ENCODE measurements around the gene PNKP.

Gene PNKP

DNA sequence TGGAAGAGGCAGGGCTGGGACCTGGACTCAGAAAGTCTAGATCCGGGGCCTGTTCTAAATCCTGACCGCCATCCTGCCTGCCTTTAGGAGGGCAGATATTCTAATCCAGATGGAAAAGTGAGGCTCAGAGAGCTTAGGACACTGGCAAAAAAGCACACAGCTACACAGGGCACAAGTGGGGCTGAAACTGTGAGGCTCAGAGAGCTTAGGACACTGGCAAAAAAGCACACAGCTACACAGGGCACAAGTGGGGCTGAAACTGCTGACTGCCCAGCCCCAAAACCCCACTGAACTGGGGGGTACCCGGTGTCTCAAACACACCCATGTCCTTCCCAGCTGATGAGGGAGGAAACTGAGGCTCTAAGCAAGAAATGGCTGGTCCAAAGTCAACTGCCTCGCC, 7.8 kb upstream of the PNKP start:
- DNase-seq: no peak

DNA sequence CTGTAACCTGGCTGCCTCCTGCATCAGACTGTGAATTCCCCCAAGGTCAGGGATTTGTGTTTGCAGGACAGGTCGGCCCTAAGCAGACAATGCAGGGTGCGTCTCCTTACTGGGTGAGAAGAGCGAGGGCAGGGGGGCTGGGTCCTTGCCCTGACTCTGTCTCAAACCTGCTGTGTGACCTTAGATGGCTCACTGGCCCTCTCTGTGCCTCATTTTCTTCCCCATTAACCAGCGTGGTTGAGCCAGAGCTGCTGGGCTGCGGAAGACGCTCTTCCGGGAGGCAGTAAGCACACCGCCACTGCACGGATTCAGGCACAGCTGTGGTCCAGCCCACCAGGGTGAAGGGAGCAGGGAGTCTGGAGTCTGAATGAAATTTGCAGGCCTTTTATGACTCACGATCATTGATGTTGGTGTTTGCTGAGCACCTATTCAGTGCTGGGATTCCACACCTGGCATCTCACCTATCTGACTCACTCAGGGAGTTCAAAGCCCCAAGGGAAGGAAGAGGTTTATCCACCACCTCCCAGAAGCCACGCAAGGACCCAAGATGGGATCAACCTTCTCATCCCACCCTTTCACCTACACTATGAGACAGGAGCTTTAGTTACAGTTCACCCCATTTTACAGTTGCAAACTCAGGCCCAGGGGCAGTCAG, 7.3 kb upstream of the PNKP start:
- DNase-seq: no peak

DNA sequence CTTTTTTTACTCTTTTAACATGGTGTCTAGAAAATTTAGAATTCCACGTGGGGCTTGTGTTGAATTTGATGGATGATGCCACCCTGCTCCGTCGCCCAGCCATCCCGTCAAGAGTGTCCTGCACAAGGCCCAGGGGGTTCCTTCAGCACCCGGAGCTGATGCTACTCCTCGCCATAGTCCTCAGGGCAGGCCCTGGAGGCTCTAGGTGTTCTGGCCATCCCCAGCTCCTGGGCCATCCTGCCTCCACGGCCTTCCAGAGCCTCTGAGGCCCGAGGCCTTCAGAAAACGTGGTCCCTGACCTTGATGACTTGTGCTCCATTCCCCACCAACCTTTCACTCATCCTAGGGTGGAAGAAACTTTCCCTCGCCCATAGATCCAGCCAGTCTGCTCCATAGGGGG, 6.5 kb upstream of the PNKP start:
- DNase-seq: no peak

- no peak for DNase-seq
These were observed 5.7 kb upstream of the PNKP start for GRCh38 chr19:49873129-49873521.

GRCh38 chr19:49872245-49873128, 5.1 kb upstream of the PNKP start:
- no peak for DNase-seq

DNA sequence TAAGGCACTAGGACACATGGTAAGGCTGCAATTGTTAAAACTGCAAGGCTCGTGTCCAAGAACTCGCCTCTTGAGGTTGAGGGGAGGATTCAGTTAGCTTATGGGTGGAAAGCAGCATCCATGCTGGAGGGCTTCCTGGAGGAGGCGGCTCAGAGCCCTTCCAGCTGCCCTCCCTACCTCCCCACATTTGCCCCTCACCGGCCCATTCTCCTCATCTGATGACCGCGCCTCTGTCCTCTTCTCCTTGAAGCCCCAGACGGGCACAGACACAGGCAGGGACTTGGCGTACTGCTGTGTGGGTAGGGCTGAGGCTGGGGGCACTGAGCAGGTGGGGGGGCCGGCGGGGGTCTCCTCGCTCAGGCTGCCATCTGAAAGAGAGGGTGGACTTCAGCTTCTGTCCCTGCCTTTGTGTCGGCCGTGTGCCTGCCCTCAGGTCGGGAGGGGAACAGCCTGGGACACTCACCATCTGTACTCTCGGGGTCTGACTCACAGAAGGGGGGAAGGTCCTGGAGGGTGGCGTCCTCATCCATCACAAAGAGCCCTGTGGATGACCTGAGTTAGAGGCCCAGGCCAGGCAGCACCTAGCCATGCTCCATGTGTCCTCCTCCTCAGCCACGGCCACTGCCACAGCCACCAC, 4.1 kb upstream of the PNKP start:
- no peak for DNase-seq

DNA sequence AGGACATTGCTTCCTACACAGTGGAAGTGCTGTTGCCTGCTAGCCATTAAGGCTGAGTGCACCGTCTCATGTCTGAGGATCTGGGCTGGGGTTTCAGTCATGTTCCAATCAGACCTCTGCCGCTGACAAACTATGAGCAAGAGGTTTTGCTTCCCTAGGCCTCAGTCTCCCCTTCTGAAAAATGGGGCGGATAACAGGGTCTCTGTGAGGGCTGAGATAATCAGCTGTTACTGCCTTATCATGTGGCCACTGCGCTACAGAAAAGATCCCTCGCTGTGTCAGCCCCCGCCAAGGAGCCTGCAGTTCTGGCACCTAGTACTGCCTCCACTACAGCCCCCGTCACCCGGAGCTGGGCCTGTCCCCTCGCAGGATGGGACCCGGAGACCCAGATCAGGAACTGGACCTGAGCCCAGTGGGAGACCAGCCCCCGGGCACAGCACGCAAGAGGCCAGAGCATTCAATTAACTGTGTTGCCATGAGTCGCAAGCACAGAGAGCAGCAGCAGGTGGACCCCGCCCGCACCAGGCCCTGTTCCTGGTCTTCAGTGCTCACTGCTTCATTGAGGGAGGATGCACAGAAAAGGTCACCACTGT, 3.0 kb upstream of the PNKP start:
- no peak for DNase-seq

GRCh38 chr19:49869484-49870308, 2.3 kb upstream of the PNKP start:
- peak; percentile 99 to 100 for DNase-seq

DNA sequence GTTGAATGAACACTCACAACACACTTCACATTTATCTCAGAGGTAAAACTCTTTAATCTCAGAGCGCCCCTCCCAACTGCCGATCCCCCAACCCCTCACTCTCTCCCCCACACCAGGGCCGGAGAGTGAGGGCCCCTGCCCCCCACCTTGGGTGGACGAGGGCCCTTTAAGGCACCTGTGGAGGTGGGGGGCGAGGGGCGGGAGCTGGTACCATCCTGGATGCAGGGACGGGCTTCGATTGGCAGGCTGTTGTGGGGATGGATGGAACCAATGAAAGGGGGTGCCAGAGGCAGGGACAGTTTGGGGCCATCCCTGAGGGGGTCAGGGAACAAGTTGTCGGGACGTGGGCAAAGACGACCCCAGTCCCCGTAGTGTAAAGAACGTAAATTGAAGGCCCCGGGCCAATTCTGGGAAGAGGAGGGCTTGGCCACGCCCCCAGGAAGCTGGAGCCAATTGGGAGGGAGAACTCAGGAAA, 1.7 kb upstream of the PNKP start:
- no peak for DNase-seq

DNA sequence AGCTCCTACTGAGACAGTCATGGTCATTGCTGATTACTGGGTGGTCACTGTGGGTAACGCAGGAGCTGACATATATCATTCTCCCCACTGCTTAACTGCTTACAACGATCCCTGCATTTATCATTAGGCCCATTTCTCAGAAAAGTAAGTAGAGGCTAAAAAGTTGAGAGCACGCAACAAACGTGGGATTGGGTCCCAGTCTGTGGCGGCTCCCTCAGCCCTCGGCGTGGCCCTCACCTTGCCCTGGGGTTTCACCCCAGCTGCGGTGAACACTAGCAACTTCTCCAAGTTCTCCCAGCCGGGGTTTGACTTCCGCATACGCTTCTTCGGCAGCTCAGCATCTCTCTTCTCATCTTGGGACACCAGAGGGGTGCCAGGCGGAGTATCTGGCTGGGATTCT, 2.5 kb downstream of the PNKP start:
- no peak for DNase-seq

DNA sequence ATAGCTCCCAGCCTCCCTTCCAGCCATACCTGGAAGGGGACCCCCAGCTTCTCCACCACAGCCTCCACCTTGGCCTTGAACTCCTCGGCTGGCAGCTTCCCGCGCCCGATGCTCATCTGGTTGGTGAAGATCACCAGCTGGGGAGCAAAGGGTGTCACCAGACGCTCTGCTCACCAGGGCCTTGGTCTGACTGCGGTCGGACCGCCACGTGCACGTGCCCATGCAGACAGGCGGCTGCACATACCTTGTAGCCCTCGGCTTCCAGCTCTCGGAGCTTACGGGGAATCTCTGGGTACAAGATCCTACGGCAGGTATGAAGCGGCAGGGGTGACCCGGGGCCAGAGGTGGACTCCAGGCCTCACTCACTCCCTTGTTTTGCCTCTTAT, 3.4 kb downstream of the PNKP start:
- DNase-seq: no peak

DNA sequence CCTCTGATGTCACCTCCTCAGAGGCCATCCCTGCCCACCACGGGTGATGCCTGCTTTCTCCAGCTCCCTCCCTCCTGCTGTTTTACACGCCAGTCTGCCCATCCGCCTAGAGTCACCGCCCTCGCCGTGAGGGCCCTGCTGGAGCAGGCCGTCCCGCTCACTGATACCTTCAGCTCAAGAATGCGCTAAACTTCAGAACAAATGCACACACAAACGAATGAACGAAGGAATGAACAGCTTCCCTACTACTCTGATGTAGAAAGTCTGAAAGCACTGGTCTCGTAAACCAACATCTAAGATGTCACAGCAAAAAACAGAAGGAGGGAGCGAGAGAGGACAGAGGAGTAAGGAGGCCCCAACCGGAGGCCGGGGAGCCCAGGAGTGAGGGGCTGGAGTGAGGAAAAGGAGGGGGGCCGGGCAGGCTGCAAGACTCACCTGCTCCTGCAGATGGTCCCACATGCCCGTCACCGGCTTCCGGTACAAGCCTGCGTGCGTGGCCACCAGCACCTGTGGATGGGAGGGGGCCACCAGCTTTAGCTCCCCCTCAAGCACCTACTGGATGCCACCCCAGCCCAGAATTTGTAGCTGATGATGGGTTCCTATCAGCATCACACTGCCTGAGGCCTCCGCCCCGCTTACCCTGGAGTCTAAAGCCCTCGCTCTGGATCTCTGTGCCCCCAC, 4.0 kb downstream of the PNKP start:
- DNase-seq: no peak

DNA sequence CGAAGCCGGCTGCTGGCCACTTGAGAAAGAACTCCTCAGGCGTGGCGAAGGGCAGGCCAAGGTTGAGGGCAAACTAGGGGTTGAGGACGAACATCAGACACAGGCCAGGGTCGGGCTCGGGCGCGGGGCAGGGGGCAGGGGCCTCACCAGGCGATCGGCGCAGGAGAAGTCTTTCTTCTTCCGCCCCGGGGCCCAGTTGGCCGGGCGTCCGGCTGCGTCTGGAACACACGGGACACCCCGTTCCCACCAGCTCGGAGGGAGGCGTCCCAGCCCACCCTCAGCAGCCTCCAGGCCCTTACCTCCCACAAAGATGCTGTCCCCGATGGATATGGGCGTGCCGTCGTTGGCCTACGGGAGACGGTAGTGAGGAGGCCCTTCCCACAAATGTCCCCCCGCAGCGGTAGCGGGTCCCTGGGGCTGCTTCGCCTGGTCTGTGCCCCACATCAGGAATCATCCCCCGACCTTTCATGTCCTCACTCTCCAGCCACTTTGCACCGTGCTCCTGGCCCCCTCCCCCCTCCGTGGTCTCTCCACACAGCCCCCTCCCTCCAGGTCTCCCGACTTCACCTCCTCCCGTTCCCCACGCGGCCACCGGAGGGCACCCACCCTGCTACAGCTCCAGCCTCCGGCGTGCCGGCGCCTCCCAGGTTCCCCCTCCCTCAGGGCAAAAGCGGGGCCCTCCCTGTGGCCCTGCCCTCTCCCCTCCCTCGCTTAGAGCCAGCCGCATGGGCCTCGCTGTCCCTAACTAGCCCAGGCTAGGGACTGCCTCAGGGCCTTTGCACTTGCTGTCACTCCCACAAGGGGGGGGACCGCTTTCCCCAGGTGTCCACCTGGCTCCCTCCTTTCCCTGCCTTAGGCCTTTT, 4.8 kb downstream of the PNKP start:
- no peak for DNase-seq

DNA sequence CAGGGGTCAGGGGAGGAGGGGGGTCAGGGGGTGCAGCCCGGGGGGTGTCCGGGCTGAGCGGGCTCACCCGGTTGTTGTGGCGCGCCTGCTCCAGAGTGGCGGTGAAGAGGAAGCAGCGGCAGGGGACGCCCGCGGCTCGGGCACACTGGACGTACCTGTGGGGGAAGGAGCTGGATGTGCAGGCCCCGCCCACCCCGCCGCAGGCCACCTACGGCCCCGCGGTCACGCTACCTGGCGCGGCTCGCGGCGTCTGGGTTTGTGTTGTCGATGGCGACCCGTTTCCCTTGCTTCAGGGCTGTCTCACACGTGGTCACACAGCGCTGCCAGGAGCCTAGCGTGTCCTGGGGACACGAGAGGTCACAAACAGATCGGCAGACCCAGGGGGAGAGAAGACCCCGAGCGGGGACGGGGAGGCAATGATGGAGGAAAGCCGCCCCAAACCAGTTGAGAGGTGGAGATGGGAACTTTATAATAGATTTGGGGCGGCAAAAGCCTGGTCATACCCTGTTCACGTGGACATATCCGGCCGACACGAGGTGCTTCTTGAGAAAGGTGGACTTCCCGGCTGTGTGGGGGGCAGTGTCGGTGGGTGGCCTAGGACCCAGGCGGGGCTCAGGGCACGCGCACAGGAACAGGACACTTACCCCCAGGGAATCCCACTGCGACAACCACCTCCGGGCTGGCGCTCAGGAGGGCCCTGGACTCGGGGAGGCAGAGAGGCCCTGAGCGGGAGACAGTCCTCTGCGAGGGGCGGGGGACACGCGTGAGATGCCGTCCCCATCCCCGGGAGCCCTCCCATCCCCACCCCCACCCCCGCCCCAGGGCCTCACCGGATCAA, 5.6 kb downstream of the PNKP start:
- no peak for DNase-seq

- no peak for DNase-seq
These were observed 6.3 kb downstream of the PNKP start for GRCh38 chr19:49861107-49861506.

DNA sequence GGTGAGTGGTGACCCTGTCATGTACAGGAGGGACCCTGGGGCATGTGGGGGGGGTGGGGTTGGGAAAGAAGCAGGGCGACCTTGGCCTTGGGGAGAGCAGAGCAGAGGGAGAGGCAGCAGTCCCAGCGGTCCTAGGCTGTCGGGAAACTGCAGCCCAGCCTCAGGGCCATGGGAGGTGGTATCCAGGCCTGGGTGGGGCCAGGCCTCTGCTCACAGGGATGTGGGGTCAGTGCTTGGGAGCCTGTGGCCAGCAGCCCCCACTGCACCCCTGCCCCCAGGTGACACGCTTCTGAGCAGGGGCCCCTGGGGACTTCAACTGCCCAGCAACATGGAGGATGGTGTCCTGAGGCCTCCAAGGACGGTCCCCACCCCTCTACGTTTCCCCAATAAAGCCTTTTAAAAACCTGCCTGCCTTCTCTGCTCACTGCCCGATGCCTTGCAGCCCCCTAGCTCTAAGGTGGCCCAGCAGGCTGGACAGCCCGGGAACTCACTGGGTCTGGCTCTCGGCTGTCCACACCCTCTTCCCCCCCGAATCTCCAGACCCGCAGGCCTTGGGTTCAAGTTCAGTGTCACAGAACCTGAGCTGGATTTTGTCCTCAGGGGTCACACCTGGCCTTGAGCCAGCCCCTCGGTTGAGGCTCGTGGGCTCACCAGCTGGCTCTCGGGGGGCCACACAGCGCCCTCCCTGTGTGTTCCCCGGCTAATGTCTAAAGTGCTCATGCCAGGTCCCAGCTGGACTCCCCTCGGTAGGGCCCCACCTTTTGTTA, 6.9 kb downstream of the PNKP start:
- DNase-seq: no peak

- no peak for DNase-seq
These were observed 7.6 kb downstream of the PNKP start for GRCh38 chr19:49859682-49860335.
